Astrocyte of the cerebellum (primary cell): ENCODE data around the gene CDKL5.
A peak's percentile ranks its signal among the peaks of the same experiment; 100 is the strongest.

ENCODE experiments used
- DNase-seq: peaks from one replicate; pipeline ENCODE4 v3.0.0-alpha.2; 2011; ENCODE audit warnings: low read depth
- H3K4me3 ChIP-seq: 2 replicates; pipeline ENCODE4 v1.5.1; 2011; ENCODE audit warnings: mild to moderate bottlenecking, low read depth, low read length, moderate library complexity
- in situ Hi-C: cut with HindIII; loops from 2 replicates; pipeline ENCODE4 v1.10.0; 2017; ENCODE audit warnings: low sequenced_read_pairs
- TF ChIP-seq, protein P1 (sequence below): IDR thresholded peaks from 2 replicates; pipeline ENCODE4 v1.5.1; 2012; ENCODE audit warnings: low read length, low read depth, moderate library complexity, mild to moderate bottlenecking; ENCODE audit errors: missing control alignments

Gene CDKL5

DNA sequence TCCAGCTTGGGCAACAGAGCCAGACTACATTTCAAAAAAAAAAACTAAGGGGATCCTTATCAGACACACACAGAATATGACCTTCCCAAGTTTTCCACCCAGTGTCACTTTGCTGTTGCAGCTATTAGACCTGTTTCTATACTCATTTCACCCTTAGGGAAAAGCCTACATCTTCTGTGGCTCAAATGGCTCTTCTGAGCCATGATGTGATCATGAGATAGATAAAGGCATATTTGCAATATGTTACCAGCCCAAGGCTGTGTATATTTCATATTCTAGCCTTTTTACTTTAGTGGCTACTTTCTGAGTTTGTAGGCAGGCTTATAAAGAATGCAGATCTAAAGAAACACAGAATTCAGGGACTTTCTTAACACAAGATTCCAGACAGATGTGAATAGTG, 227.2 kb downstream of the CDKL5 start:
- TF ChIP-seq, protein P1, sequence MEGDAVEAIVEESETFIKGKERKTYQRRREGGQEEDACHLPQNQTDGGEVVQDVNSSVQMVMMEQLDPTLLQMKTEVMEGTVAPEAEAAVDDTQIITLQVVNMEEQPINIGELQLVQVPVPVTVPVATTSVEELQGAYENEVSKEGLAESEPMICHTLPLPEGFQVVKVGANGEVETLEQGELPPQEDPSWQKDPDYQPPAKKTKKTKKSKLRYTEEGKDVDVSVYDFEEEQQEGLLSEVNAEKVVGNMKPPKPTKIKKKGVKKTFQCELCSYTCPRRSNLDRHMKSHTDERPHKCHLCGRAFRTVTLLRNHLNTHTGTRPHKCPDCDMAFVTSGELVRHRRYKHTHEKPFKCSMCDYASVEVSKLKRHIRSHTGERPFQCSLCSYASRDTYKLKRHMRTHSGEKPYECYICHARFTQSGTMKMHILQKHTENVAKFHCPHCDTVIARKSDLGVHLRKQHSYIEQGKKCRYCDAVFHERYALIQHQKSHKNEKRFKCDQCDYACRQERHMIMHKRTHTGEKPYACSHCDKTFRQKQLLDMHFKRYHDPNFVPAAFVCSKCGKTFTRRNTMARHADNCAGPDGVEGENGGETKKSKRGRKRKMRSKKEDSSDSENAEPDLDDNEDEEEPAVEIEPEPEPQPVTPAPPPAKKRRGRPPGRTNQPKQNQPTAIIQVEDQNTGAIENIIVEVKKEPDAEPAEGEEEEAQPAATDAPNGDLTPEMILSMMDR, result no peak
- in situ Hi-C loops, result no loop called here
- no peak for DNase-seq
- H3K4me3 ChIP-seq, result no peak overlapping the region

DNA sequence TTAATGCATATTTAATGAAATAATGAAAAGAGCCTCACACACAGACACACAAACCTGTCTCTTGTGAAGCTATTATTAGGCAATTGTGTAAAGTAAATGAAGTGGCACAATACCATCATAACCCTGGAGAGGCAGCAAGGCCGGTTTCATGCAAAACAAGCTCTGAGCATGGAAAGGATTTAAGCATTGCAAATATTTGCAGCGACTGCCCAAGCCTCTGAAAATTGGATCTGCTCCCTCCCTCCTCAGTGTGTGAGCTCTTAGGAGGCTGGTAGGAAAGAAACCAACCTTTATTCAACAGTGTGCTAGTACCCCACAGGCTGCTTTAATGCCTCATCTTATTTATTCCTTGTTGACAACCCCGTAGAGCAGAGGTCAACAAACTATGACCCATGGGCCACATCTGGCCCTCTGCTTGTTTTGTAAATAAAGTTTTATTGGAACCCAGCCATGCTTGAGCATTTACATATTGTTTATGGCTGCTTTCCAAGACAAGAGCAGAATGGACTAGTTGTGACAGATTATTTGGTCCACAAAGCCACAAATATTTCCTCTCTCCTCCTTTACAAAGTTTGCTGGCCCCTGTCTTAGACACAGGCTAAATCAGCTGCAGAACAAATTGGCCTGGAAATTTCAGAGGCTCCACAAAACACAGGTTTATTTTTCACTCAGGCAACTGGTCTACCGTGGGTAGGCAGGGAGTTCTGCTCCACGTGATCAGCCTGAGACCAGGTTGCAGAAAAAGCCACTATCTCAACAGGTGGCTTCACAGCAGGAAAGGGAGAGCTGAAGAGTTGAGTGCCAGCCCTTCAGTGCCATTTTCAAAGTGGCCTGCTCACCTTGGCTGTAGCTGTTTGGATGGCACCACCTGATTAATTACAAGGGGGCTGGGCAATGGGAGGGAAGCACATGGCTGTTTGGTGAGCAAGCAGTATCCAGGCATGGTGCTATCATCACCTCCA, 229.7 kb downstream of the CDKL5 start:
- DNase-seq, result peak; percentile 20
- in situ Hi-C loops, result no loop called here
- TF ChIP-seq, protein P1, result no peak
- H3K4me3 ChIP-seq, result no peak overlapping the region

DNA sequence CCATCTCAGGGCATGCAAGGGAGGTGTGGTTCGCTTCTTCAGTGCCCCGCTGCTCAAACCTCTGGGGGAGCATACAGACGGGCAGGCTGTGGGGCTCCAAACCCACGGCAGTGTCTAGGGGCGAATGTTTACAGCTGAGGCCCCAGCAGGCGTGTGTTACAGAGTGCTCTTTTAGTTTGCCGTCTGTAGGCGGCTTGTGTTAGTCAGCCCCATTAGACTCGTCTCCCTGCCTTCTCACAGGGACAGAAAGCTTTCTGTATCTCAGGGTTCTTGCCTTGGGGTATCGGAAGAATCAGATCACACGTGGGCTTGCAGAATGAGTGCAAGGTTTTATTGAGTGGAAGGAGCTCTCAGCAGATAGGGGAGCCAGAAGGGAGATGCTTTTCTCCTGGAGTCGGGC, 235.9 kb downstream of the CDKL5 start:
- in situ Hi-C loops, result no loop called here

DNA sequence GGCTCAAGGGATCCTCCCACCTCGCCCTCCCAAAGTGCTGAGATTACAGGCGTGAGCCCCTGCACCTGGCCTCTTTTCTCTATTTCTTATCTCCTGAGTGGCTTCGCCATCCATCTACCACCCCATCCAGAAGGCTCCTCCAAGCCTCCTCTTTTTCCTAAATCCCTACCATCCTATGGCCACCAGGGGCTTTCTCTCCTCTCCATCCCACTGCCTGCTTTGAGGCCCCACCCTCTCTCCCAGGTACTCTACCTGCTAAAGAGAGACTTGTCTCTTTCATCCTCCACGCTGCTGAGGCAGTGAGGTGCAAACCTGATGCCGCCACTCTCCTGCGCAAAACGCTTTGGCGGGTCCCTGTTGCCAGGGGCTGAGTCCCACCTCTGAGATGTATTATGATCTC, 239.5 kb downstream of the CDKL5 start:
- DNase-seq, result no peak
- in situ Hi-C loops, result no loop called here
- H3K4me3 ChIP-seq, result no peak overlapping the region
- TF ChIP-seq, protein P1, result no peak

More for the DNA sequence above, 235.9 kb downstream of the CDKL5 start:
- no peak for DNase-seq
- TF ChIP-seq, protein P1, result no peak
- no peak overlapping the region for H3K4me3 ChIP-seq

DNA sequence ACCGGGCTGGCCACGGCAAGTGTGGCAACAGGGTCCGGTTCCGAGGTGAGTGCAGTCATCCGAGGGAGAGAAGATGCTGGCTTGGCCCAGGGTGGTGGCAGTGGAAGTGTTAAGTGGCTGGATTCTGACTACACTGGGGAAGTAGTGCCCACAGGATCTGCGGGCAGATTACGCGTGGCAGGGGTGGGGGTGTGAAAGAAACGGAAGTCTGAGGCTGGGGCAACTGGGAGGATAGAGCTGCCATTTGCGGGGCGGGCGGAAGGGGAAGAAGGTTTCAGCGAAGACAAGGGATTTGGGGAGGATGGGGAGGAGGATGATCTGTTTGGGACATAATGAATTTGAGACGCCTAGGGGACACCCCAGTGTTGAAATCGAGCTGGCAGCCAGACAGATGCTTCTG, 241.2 kb downstream of the CDKL5 start:
- TF ChIP-seq, protein P1, result no peak
- DNase-seq, result no peak
- H3K4me3 ChIP-seq, result no peak overlapping the region
- in situ Hi-C loops, result no loop called here

DNA sequence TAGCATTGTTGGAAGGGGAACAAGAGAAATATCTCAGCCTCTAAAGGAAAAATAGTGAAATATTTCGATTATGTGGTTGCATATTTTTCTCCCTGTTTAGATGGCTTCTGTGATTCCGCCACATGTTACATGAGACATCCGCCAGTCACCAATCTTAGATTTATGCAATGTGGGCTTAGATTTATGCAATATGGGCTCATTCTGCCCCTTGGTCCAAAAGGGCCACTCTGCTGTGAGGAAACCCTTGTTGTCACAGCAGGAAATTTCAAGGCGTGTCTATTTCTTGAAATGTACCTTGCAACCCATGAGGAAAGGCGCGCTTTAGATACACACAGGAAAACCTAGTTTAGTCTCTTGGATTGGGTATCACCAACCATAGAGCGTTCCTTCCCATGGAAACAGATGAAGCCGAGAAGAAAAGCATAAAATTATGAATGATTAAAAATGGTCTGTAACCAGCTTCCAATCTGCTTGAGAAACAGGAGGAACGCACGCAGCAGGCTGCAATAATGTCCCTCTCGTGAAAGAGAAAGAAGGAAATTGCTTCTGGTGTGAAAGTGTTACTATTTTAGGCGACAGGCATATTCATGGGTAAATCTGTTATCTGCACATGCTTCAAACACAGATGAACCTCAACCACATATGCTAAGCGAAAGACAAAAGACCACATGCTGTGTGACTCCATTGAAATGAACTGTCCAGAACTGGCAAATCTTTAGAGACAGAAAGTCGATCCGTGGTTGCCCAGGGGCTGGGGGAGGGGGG, 242.8 kb downstream of the CDKL5 start:
- TF ChIP-seq, protein P1, result no peak
- no peak overlapping the region for H3K4me3 ChIP-seq
- DNase-seq, result no peak
- in situ Hi-C loops, result no loop called here
